Measurements from ENCODE around the gene NELL2. TPM values are rescaled to one million over a fixed set of nuclear protein-coding genes. Genes with fewer than 3 reads are reported as not detected.

Gene NELL2
- polyA plus RNA-seq, 4 donors = 12.2 to 22.6 (median 19.2) TPM

GRCh38 chr12:44500423-44500822 is 375.7 kb downstream of the NELL2 start:
- DNase-seq (ENCODE audit: low read depth in 4 of 4, low spot score in 3 of 4) = no peak

- DNase-seq (ENCODE audit: low read depth in 4 of 4, low spot score in 3 of 4) = no peak
These were observed 379.1 kb downstream of the NELL2 start for GRCh38 chr12:44497044-44497443.

- no peak for DNase-seq (ENCODE audit: low read depth in 4 of 4, low spot score in 3 of 4)
These were observed 385.9 kb downstream of the NELL2 start for GRCh38 chr12:44490181-44490580.

- DNase-seq (ENCODE audit: low read depth in 4 of 4, low spot score in 3 of 4) = no peak
These were observed 387.9 kb downstream of the NELL2 start for GRCh38 chr12:44488180-44488579.

GRCh38 chr12:44484862-44485261 is 391.3 kb downstream of the NELL2 start:
- no peak for DNase-seq (ENCODE audit: low read depth in 4 of 4, low spot score in 3 of 4)

- DNase-seq (ENCODE audit: low read depth in 4 of 4, low spot score in 3 of 4) = no peak
These were observed 398.7 kb downstream of the NELL2 start for GRCh38 chr12:44477331-44477980.

- no peak for DNase-seq (ENCODE audit: low read depth in 4 of 4, low spot score in 3 of 4)
These were observed 399.4 kb downstream of the NELL2 start for GRCh38 chr12:44476683-44477082.

- no peak for DNase-seq (ENCODE audit: low read depth in 4 of 4, low spot score in 3 of 4)
These were observed 411.0 kb downstream of the NELL2 start for GRCh38 chr12:44465139-44465538.

- DNase-seq (ENCODE audit: low read depth in 4 of 4, low spot score in 3 of 4) = no peak
These were observed 411.9 kb downstream of the NELL2 start for GRCh38 chr12:44464180-44464579.

- DNase-seq (ENCODE audit: low read depth in 4 of 4, low spot score in 3 of 4) = no peak
These were observed 413.4 kb downstream of the NELL2 start for GRCh38 chr12:44462729-44463128.

GRCh38 chr12:44460261-44460660 is 415.9 kb downstream of the NELL2 start:
- DNase-seq (ENCODE audit: low read depth in 4 of 4, low spot score in 3 of 4) = no peak

GRCh38 chr12:44459569-44459968 is 416.5 kb downstream of the NELL2 start:
- DNase-seq (ENCODE audit: low read depth in 4 of 4, low spot score in 3 of 4) = no peak

Other genes starting within 250 kb of the NELL2 start
- under 1 TPM; 0.07 to 0.12 (median 0.10) TPM for gene DBX2, start 174.8 kb upstream of the NELL2 start, polyA plus RNA-seq (ENCODE audit: insufficient read length in 4 of 4)